Lung microvascular endothelial cell (primary cell): Measurements from ENCODE around the gene IQCH. TPM values are rescaled to one million over a fixed set of nuclear protein-coding genes. Genes with fewer than 3 reads are reported as not detected.
"Not testable (repeated sequence)": the region's sequence is repeated elsewhere in the genome, so short reads cannot be mapped to it uniquely, and the experiment has no call there.

ENCODE experiments used
- DNase-seq, 2 donors: peaks; one replicate each; pipeline versions ENCODE4 v3.0.0 to v3.0.0-alpha.2; 2010; ENCODE audit warnings: low read depth in 2 of 2
- total RNA-seq: library from RNA; depleted of rRNA; stranded (reverse); fragments of >200 nt; gene quantifications from 2 replicates; pipeline ENCODE4 v1.2.1, GENCODE V29; 2014

The IQCH gene
- total RNA-seq, 1 donor from 2014 or later: 0.40 TPM

DNA sequence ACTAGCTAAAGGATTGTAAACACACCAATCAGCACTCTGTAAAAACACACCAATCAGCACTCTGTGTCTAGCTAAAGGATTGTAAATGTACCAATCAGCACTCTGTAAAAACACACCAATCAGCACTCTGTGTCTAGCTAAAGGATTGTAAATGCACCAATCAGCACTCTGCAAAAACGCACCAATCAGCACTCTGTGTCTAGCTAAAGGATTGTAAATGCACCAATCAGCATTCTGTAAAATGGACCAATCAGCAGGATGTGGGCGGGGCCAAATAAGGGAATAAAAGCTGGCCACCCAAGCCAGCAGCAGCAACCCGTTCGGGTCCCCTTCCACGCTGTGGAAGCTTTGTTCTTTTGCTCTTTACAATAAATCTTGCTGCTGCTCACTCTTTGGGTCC lies 8.0 kb upstream of the IQCH start:
- not testable (repeated sequence) for DNase-seq

DNA sequence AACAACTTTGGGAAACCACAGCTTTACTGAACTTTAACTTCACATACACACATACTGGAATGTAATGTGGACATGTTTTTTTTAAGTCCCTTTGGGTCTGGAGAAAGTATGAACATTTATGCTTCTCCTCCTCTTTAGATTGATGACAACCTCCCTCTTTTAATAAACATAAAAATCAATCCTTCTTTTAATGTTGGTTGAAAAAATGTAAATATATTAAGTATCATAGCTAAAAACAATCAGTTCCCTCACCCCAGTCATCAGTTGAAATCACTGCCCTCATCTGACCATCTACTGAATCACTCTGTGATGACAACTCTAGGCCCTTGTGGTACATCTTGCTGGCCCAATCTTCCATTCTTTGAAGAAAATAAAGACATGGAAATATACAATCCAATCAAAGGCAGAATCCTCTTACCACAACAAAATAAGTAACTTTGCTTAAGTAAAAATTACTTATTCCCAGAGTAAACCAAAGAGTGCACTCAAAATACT lies 6.5 kb upstream of the IQCH start:
- no peak for DNase-seq

DNA sequence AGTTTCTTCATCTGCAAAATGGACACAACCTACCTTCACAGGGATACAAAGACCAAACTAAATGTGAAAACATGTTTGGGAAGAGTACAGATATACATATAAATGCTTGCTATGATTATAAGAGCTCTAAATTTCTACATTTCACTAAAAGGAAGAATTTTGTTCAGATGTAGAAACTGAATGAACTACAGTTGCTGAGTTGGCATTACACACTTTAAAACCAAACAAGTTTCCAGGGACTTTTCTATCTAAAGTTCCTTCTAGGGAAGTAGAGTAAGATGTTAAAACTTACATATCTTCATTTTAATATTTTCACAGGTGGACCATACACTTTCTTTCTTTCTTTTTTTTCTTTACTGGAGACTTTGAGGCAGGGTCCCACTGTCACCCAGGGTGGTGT lies 4.8 kb upstream of the IQCH start:
- no peak for DNase-seq

DNA sequence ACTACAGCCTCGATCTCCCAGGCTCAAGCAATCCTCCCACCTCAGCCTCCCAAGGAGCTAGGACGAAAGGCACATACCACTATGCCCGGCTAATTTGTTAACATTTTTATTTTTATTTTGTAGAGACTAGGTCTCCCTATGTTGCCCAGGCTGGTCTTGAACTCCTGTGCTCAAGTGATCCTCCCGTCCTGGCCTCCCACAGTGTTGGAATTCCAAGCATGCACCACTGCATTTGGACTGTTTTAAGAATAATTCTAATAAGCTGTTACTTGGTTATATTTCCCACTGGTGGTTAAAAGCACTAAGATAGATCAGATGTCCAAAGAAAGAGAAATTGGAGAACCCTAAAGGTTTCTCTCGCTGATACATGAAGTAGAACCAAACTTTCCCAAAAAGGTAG lies 3.3 kb upstream of the IQCH start:
- DNase-seq: no peak

DNA sequence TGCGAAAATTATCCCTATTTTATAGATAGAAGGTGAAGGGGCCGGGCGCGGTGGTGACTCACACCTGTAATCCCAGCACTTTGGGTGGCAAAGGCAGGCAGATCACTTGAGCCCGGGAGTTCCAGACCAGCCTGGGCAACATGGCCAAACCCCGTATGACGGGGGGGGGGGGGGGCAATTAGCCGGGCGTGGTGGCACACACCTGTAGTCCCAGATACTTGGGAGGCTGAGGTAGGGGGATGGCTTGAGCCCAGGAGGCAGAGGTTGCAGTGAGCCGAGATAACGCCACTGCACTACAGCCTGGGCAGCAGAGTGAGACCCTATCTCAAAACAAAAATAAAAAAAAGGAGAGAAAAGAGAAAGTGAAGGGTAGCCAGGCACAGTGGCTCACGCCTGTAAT lies 1.5 kb upstream of the IQCH start:
- no peak for DNase-seq

DNA sequence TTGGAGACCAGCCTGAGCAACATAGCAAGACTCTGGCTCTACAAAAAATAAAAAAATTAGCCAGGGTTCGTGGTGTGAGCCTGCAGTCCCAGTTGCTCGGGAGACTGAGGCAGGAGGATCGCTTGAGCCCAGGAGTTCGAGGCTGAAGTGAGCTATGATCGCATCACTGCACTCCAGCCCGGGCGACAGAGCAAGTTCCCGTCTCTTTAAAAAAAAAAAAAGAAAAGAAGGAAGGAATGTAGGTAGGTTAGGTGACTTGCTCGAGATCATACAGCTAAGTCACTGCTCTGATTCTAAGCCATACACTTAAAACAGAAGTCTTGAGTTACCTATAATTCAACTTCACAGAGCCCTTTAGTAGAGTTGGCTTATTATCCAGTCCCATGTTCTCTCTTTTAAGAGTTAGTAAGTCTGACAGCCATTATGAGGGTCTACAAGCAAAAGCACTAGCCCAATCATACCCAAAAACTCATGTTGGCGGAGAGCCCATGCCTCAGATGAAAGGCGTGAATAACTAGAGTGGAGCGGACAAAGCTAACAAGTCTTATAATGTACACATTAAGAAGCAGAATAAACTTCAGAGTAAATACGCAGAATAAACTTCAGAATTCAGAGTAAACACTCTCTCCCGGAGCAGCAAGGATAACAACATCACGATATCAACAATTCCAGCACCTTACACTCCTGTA lies 893 bp upstream of the IQCH start:
- no peak for DNase-seq

DNA sequence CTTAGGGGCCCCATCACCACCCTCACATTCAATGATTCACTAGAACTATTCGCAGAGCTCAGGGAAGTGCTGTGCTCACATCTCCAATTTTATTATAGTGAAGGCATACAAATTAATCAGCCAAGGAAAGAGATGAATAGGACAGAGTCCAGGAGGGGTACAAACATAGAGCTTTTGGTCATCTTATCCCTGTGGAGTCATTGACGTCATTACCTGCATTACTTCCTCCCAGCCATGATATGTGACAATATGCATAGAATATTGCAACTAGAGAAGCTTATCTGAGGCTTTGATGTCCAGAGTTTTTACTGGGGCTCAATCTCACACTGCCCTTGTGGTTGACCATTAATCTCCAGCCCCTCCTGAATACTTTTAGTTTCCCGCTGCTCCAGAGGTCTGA lies 1.5 kb downstream of the IQCH start:
- DNase-seq: no peak

DNA sequence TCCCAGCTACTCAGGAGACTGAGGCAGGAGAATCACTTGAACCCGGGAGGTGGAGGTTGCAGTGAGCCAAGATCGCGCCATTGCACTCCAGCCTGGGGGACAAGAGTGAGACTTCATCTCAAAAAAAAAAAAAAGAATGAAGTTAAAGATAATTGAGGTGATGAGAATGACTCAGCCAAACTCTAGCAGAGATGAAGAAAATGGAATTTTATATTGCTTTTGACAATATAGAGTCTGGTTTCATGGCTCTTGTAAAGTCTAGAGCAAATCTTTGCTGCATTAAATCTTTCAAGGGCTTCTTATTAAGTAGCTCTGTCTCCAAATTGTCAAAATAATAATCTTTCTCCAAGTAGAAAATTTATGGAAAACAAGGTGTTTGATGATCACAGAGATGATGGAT lies 3.8 kb downstream of the IQCH start:
- not testable (repeated sequence) for DNase-seq

DNA sequence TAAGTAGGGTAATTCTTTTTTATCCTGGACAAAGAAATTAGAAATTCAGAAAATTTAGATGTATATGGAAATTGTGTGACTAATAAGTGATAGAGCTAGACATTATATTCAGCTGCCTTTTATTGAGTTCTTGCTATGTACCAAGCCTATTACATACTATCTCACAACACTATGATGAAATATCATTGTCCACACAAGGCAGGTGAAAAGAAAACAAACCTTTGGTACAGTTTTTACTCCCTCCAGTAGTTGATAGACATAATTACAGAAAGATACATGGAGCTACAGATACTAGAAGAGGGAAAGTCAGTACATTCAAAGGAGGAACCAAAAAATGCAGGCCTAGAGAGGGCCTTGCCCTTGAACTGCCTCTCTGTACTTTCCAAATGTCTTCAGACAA lies 4.8 kb downstream of the IQCH start:
- DNase-seq: no peak

DNA sequence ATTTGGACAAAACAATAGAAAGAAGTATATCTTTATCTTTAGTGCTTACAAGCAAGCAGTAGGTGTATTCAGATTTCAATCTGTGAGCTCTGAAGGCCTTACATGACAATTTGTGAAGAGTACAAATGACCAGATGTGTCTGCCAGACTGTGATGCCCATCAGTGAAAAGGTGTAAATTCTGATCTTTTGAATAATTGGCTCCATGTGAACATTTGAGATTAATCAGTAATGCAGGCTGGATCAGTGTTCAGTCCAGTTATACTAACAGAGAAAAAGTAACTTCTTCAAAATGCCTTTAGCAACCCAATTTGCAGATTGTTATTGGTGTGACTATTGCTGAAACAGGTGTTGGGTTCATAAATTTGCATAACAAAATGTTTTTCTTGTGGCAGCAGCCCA lies 5.2 kb downstream of the IQCH start:
- DNase-seq: no peak

DNA sequence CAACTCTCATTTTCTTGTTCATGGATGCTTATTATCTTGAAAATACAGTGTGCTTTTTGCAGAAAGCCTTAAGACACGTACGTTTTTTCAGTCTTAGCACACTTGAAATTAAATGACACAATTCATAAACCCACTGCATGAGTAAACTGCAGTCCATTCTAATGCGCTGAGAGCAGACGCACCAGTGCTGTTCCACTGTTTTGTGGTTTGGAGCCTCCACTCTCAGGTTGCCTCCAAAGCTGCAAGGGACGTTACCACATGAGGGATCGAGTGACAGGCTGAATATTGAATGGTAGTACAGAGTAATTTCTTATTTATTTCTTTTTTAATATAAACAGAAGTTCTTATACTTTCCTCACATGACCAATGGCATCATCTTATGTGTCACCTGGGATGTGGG lies 12.3 kb downstream of the IQCH start:
- DNase-seq: no peak

DNA sequence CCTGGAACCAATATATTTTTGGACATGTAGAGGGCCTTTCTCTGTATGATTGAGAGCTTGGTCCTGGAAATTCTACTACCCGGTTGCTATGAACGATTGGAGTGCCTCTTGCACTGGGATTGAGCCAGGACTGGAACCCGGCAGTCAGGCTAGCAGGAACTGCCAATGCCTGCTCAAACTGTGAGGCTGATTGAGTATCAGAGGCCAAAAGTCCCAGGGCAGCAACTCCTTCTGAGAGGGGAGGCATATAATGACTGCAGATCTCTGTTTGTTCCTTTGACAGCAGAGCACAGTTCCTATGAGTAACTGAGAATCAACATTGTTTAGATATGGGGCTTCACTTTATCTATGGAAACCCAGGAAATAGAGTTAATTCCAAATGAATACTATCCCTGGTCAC lies 12.9 kb downstream of the IQCH start:
- DNase-seq: no peak

DNA sequence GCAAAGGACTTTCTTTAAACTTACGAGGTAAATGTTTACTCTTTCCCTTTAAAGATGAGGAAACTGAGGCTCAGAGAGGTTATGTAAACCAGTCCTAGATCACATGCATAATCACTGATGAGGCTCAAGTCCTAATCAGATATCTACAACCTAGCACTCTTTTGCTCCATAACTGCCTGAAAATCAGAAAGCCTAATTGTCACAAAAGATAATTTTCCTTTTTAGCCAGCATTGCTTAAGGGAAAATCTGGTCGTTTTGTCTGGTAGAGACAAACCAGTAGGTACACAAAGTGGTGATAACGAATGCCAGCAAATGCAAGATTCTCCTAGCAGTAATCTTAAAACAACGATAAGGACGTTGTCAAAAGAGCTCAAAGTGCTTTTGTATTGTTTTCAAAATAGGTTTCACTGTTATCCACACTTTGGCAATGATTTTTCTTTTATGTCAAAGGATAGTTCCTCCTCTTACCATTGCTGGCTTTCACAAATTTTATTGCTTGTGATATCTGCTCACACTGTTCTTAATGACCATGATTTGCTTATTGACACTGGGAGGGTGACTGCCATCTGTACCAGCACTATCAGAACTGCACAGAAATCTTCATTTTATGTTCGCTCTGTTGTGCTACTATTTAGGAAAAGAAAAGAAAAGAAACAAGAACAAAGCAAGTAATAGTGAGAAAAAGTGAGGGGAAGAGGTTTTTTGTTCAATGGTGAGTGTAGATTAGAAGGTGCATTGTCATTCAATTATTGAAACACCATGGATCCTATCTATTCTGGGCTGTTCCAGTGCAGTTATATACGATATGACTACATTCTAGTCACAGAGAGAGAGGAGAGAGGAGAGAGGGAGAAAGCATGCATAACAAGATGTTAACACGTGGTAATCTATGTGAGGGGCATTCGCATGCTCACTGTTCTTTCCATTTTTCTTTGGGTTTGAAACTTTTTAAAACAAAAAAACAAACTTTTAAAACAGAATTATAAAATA lies 13.7 kb downstream of the IQCH start:
- DNase-seq: no peak

DNA sequence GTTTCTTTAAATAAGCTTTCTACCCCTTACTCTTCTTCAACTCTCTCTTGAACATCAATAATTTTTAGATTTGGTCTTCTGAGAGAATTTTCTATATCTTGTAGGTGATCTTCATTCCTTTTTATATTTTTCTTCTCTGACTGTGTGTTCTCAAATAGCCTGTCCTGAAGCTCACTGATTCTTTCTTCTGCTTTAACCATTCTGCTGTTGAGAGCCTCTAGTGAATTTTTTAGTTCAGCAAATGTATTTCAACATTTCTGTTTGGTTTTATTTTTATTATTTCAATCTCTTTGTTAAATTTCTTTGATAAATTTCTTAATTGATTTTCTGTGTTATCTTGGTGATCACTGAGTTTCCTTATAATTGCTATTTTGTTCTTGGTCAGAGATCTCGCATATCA lies 19.6 kb downstream of the IQCH start:
- no peak for DNase-seq

DNA sequence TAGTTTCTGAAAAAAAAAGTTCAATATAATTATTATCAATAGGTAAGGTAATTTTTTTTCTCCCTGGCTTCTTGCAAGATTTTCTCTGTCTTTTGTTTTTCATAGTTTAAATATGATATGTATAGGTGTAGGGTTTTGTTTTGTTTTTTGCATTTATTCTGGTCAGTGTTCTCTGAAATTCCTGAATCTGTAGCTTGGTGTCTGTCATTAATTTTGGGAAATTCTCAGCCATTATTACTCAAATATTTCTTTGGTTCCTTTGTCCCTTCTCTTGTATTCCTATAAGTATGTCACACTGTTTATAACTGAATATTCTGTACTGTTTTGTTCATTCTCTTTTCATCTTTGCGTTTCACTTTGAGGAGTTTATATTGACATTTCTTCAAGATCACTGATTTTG lies 22.1 kb downstream of the IQCH start:
- no peak for DNase-seq

DNA sequence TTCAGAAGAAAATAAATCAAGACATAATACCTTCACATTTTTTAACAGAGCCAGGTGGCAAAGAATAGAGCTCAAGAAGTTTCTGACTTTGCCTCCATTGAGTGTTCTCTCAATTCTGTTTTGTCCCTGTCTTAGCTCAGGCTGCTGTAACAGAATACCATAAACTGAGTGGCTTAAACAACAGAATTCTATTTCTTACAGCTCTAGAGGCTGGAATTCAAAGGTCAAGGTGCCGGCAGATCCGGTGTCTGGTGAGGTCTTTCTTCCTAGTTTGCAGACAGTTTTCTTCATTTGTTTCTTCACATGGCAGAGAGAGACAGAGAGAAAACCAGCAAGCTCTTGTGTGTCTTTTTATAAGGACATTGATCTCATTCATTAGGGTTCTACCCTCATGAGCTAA lies 25.6 kb downstream of the IQCH start:
- DNase-seq: no peak

DNA sequence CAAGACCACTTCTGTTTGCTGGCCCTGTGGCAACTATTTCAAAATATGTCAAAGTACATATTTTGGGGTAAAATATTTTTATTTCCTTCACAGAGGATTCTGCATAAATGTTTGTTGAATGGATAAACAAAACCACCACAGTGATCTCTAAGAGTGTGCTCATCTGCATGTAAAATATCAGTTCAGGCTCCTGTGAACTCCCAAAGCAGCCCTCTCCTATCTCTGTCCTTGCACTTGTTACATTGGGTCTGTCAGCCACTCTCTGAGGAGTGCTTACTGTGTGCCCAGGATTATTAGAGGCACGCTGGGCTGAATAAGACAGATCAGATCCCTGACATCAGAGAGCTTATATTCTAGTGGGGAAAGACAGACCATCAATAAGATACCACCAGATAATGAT lies 27.1 kb downstream of the IQCH start:
- no peak for DNase-seq

DNA sequence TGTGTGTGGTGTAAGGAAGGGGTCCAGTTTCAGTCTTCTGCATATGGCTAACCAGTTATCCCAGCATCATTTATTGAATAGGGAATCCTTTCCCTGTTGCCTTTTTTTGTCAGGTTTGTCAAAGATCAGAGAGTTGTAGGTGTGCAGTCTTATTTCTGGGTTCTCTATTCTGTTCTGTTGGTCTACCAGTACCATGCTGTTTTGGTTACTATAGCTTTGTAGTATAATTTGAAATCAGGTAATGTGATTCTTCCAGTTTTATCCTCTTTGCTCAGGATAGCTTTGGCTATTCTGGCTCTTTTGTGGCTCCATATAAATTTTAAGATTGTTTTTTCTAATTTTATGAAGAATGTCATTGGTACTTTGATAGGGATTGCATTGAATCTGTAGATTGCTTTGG lies 31.0 kb downstream of the IQCH start:
- DNase-seq: not testable (repeated sequence)

DNA sequence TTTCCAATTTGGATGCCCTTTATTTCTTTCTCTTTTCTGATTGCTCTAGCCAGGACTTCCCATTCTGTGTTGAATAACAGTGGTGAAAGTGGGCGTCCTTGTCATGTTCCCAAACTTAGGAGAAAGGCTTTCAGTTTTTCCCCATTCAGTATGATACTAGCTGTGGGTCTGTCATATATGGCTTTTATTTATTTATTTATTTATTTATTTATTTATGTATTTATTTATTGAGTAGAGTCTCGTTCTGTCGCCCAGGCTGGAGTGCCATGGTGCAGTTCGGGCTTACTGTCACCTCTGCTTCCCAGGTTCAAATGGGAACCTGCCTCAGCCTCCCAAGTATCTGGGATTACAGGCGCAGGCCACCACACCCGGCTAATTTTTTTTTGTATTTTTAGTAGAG lies 31.8 kb downstream of the IQCH start:
- not testable (repeated sequence) for DNase-seq

DNA sequence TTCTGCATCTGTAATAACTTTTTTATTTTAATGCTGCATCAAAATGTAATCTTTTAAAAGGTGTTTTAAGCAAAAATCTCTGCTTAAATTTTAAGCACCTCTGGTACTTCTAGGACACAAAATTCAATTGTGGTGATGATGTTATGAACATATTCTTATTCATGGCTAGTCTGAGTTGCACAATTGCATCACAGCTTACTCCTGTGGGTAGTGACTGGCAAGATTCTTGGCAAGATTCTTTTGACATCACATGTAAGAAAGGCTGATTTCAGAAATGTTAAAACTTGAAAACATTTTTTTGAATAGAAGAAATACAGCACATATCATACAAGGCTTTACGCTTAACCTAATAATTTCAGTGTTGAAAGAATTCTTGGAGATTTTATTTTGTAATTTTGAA lies 35.7 kb downstream of the IQCH start:
- no peak for DNase-seq

DNA sequence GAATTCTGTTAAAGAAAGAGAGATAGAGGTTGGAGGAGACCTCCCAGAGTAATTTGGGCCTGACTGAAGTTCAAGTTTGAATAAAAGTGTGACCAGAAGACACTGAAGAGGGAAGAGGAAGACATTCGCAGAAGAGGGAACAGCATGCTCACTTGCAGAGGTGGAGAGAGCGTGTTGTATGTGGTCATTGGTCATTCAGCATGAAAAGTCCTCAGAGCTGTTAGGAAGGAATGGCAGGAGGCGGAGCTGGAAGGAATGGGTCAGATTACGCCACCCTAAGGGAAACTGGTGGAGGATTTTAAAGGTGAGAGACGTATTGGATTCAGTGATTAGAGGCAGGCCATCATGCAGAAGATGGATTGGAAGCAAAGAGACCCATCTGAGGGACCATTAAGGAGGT lies 41.6 kb downstream of the IQCH start:
- DNase-seq: no peak

DNA sequence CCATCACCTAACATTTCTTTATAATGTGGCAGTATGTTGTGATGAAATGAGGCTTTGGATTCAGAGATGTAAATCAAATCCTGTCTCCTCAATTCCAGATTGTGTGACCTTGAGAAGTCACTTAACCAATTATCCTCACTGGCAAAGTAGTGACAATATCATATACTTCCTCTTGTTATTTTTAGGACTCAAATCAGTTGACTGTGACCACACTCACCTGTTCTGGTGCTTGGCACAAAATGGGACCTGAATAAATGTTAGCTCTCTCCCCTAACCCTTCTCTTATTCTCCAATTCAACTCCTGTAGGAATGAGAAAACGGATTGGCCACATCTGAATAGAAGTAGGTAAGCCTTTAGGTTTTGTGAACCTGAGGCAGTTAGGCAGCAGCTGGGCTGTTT lies 42.1 kb downstream of the IQCH start:
- DNase-seq: no peak
